GM18873 (cell line): Measurements from ENCODE around the gene DYNLRB1.

Source experiments
- ATAC-seq: cut with Tn5 transposase; IDR thresholded peaks from one replicate; pipeline ENCODE4 v1.9.1; 2021; ENCODE audit warnings: mild to moderate bottlenecking, moderate library complexity, moderate number of reproducible peaks; ENCODE audit not compliant: unreplicated experiment, low FRiP score

Gene DYNLRB1

DNA sequence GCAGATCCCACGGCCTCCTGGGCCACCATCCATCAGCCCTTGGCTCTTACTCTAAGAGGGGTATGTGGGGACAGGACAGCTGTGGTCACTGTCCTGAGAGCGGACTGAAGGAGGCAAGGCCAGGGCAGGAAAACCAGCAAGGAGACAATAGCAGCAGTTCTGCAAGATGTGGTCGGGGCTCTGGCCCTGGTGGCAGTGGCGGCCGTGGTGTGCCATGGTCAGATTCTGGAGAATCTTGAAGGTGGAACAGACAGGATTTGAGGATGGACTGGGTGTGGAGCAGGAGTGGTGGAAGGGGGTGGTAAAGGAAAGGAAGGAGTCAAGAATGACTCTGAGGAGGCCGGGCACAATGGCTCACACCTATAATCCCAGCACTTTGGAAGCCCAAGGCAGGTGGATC, 36.3 kb downstream of the DYNLRB1 start:
- no peak for ATAC-seq

DNA sequence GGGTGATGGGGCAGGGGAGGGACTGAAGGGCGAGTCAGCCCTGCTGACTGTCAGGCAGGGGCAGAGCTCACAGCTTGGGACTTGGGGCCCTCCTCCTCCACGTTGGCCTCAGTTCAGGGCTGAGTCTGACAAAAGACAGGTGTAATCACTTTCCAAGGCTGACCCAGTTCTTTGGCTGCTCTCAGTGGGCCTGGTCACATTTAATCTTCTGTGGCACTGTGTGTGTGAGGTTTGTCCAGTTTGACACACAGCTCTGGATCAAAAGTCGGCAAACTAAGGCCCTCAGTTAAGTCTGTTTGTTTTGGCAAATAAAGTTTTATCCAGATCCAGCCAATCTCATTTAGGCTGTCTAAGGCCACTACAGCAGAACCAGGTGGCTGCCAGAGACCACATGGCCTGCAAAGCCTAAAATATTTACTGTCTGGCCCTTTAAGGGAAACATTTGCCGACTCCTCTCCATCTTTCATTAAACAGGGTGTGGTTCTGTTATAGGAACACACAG, 37.2 kb downstream of the DYNLRB1 start:
- ATAC-seq = no peak

DNA sequence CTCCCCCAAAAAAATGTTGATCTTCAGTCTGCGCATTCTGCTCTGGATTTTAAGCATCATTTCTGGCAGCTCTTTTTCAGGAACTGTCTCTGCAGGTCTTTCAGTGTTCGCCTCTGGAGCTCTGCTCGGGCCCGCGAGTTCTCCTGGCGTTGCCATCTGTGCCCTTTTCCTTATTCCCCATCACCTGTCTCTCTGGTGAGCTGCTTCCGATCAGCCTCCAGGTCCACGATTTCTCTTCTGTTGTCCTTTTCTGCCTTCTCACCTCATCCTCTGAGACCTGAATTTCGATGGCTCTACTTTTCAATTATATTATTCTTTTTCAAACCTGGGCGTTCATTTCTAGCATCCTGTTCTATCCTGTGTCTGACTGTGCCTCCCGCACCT, 41.7 kb downstream of the DYNLRB1 start:
- ATAC-seq = no peak

DNA sequence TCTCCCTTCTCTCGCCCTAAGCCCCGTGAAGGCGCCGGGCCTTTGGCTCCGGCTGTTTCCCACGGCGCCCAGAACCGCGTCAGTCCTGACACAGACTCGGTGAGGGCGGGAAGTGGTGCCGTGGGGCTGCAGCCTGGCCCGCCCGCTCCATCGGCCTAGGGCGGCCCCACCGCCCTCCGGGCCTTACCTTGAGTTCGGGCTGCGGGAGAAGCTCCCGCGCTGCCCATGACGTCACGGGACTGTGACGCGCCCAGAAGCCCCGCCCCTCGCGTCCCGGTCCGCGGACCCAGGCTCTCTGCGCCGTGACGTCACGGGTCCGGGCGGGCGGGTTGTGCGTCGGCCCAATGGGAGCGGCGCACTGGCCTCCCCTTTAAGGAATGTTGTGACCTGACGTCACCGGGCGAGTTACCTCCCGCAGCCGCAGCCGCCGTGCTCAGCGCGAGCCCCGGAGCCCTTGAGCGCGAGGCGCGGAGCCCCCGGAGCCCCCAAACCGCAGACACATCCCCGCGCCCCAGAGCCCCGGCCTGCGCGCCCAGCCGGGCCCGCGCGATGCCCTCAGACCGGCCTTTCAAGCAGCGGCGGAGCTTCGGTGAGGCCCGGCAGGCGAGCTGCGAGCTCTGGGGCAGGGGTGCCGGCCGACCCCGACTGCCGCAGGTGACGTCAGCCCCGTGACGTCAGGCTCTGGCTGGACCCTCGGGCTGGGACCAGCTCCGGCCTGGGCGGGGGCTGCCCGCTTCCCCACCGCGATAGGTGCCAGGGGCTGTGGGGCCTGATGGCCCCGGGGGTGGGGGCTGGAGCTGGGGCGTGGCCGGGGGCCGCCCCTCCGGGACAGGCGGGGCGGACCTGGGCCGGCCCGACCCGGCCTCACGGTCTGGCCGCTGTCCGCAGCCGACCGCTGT, 42.3 kb downstream of the DYNLRB1 start, which contains the start of gene MAP1LC3A:
MAP1LC3A (plus strand) TSS at position 399 of the 899 bp plus-strand sequence; CDS start at position 550, 151 bp downstream.
- no peak for ATAC-seq

DNA sequence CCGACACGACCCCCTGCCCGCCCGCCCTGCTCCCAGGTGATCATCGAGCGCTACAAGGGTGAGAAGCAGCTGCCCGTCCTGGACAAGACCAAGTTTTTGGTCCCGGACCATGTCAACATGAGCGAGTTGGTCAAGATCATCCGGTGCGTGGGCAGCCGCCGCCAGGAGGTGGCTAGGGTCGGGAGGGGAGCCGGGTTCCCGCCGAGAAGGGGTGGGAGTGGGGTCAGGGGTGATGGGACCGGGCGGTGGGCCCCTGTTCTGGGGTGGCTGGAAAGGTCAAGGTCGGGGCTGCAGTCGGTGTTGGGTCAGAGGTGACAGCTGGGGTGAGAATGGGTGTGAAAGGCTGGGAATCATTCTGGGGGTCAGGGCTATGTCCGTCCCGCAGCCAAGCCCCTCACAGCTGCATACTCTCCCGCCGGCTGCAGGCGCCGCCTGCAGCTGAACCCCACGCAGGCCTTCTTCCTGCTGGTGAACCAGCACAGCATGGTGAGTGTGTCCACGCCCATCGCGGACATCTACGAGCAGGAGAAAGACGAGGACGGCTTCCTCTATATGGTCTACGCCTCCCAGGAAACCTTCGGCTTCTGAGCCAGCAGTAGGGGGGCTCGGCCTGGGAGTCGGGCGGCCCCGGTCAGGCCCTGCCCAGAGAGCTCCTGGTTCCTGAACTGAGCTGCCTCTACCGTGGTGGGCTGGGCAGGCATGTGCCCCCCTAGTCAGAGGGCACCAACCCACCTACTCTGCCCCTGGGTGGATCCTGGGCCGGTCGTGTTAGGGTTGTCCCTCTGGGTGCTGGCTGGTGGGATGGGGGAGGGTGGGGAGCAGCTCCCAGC, 43.3 kb downstream of the DYNLRB1 start:
- no peak for ATAC-seq

DNA sequence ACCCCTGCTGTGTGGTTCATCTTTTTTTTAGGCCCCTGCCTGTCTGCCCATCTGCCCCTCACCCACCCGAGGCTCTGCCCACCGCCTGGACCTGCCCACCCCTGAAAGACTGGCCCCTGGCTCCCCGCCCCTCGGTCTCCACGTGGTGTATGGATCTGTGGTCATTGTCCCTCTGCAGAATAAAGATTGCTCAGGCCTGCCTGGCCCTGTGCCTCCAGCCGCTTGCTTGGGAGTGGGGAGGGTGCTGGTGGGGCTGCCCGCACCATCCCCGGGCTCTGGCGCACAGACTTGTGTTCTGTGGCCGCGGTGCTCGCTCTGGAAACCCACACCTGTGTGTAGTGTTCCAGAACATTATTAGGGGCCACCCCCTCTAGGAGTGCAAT, 43.9 kb downstream of the DYNLRB1 start:
- ATAC-seq = no peak

DNA sequence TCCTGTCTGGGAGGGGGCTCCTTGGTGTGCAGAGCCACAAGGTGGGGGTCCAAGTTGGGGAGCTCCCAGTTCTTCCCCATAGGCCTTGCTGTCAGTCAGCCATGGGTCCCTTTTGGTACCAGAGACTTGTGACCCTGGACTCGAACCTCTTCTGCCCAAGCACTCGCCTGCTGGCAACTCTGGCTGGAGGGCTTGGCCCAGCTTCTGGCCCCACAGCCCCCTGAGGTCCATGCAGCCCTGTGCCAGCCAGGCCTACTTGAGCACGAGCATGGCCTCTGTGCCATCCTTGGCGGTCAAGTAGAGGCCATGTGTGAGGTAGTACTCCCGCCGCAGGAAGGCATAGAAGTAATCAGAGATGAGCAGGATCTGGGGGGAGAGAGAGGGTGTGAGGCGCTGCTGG, 44.4 kb downstream of the DYNLRB1 start:
- no peak for ATAC-seq

DNA sequence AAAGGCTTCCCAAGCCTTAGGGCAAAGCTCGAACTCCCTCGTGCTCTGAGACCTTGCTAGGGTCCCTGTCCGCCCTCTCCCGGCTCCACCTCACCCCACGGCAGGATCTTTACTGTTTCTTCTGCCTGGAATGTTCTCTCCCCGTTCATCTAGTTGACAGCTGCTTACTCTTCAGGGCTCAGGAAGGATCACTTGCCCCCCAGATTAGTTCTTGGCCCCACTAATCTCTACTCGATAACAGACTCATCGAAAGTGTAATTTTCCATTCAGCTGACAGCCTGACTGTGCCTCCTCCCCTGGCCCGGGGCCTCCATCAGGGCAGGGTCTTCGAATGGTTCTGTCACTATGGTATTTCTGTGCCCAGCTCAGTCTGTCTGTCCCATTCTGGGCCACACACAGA, 45.4 kb downstream of the DYNLRB1 start:
- ATAC-seq = no peak

DNA sequence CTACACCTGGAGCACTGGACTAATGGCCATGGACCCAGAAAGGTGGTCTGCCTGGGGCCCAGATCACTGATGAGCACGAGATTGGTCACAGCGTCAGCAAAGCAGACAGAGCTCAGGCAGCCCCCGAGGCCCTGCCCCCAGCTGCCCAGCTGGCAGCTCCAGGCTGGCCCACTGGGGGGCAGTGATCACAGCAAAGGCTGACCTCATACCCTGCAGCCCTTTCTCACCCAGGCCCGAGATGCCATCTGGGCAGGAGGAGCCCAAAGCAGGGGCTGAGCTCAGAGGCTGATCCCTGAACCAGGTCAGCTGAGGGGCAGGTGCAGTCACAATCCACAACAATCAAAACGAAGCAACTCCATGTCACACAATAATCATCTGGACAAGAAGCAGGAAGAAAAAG, 46.4 kb downstream of the DYNLRB1 start:
- ATAC-seq = no peak

DNA sequence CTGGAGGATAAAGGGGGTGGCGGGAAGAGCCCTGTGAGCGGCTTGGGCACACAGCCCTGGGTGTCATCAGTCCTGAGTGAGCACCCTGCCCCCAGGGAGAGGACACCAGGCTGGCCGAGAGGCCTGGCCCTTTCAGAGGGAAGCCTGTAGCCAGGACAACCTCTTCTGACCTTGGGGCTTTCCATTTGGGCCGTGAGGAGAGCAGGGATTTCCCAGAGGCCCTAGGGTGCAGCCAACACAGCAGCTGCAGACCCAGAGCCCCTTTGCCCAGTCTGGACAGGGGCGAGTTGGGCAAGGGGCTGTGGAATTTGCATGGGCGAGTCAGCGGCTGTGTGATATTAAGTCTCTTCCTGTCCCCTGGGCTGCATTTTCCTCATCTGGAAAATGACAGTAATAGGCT, 48.6 kb downstream of the DYNLRB1 start:
- no peak for ATAC-seq

DNA sequence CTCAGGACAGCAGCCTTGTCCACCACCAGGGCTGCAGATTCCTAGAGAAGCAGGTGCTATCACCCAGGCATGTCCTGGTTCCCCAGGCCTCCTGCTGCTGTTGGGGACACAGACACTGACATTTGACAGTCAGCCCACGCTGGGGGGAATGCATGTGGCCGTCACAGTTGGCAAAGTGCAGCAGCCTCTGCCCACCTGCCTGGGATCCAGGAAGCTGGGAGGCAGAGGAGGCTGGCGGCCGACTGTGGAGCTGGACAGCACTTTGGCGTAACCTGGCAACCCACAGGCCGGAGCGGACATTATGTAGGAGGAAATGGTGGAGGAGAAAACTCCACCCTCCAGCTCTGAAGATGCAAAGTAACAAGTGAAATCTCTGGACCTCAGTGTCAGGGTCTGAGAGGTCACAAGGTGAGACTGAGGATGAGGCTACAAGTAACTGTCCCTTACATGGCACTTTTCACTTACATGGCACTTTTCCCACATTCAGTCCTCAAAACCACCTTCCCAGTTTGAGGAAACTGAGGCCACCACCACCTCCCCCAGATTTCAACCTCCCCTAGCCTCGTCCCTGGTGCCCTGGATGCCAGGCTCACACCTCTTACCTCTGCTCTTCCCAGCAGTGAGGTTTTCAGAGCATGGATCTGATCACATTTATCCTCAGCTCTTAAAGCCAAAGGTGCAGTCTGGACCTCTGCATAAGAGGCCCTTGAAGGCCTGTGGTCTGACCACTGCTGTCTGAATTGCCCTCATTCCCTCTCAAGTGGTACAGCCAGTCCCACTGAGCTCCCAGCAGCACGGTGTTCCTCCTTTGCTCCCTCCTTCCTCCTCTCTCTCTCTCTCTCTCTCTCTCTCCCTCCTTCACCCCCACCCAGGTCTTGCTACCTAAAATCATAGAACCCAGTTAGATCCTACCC, 51.0 kb downstream of the DYNLRB1 start:
- ATAC-seq = no peak

DNA sequence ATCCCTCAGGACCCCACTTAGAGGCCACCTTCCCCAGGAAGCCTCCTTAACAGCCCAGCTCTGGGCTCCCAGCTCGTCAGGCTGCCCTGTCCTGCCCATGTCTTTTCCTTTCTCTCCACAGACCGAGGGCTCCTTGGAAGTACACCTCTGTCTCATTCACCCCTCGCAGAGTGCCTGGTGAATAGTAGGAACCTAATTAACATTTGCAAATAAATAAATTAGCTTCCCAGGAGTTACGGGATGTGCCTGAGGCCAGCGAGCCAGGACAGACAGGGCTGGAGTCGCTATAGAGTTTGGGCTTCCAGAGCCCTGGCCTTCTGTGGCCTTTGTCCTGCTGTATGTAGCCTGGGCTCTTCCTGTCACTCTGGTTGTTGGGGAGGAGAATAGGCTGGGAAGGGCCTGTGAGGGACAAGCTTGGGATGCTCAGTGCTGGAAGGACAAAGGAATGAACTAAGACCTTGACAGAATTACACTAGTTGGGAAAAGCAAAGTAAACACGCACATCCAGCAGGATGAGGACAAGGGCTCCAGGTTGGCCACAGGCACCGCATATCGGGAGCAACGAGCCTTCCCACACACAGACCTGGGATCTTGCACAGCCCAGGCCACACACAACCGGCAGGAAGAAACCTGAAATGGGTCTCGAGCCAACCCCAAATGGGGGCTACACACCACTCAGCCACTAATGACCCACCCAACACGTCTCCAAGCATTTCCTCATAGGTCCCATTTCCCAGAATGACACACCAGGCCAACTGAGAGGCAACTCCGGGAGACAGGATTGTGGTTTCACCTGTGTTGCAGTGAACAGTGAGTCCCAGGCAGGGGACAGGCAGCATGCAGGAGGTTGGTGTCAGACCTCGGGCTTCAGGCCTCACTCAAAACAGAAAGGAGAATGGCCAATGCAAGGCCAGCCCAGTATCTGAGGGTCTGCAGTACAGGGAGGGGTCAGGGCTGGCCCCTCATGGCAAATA, 52.0 kb downstream of the DYNLRB1 start:
- ATAC-seq = no peak

DNA sequence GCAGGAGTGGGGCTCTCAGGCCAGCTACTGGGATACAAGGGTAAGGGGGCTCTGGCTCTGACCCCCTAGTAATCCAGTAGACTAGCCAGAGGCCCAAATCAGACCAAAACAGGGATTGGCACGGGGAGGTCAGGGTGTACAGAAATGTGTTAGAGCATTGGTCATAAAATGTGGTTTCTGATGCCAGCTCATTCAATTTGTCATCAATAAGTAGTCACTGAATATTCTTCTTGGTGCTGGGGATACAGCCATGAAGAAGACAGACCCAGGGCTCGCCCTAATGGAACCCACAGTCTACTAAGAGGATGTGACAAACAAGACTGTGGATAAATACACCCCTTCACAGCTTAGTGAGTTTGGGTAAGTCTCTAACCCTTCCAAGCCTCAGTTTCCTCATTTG, 53.4 kb downstream of the DYNLRB1 start:
- ATAC-seq = no peak

DNA sequence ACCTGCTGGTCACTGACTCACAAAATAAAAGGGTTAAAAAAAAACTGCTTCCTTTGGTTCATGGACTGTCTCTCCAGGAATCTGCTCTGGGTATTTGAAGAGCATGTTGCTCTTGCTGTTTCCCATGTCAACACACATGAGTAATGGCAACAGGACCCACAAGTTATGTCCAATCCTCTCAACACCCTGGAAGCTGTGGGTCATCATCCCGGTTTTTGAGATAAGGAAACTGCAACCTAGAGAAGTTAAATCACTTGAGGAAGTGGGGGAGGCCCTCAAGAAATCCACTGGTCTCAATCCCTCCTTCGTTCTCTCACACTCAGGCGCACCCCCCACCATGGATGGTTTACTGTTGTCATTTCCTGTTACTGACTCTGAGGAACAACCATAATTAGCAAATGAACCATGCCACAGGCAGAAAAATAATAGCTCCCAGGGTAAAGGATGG, 54.7 kb downstream of the DYNLRB1 start:
- no peak for ATAC-seq

DNA sequence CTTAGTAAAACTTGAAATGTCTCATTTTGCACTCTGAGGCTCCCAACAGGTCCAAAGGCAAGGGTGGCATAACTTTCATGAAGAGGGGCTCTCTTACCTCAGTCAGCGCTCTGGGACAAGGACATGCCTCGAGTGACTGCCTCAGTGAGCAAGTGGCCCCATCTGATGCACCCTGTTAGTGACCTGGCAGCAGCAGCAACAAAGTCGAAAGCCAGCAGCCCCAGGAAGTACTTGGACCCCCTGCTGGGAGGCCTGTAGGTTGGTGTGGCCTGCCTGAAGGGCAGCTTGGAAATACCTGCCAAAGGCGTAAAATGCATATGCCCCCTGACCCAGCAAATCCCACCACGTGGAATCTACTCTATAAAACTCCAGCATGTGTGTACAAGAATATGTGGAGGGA, 55.5 kb downstream of the DYNLRB1 start:
- no peak for ATAC-seq

DNA sequence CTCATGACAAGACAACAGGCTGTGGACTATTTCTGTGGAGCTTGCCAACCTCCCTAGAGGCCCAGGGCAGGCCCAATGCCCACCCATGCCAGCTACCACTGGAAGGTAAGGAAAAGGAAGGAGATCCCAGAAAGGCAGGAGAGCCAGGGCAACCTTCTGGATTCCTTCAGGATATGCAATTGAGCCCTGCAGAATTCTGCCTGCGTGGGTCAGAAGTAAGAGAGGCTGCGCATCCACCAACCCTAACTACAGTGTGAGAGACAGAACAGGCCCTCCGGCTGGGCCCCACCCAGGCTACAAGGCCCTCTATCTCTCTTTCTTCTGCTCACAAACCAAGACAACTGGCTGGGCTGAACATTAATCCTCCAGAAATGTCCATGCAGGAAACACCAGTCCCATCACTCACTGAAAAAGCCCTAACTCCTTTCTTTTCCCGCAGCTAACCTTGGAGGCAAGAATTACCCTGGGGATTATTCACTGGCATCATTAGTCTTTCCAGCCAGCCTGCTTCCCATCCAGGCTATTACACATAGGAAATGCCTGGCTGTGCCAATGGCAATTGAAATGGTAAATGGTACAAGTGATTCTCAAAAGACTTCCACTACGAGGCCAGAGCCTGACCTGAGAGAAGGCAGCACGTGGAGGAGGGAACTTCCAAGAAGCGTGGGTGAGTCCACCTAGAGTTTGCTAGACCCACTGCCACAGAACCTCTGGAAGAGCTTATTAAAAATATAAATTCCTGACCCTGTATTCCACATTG, 57.5 kb downstream of the DYNLRB1 start:
- no peak for ATAC-seq

DNA sequence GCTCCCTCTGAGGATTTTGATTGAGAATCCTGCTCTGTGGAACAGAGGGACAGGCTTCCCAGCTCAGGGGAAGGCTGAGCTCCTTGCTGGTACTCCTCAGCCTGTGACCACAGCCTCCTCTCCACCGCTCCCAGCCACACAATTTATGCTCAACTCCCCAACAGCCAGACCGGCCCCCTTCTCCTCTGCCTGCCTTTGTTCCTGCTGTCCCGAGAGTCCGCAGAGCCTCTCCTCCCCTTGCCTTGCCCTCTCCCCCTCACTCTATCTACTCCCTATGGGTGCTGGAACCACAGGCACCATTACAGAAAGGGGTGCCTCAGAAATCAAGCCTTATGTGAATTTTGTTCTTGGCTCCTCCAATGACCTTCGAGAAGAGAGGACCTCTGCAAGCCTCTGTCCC, 58.2 kb downstream of the DYNLRB1 start:
- ATAC-seq = no peak

DNA sequence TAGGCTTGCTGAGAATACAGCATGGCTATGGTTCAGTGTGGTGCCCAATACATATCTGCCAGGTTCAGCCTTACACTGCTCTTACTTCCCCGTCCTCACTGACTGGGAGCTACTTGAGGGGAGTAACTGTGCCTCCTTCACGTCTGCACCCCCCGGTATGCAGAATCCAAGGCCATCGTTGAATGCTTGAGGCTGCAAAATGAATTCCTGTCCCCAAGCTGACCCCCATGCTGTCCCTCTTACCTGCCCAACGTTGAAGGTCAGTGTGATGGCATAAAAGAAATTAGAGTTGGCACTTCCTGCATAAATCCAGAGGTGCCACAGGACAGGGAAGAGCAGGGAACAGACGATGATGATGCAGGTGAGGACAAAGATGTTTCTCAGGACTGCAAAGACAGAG, 58.6 kb downstream of the DYNLRB1 start:
- no peak for ATAC-seq
